Measurements from ENCODE around the gene GABARAP. TPM values are rescaled to one million over a fixed set of nuclear protein-coding genes. Genes with fewer than 3 reads are reported as not detected.
A peak's percentile ranks its signal among the peaks of the same experiment; 100 is the strongest.

GABARAP gene
- total and polyA plus RNA-seq, 2 of the 8 experiments (the other 6 are each of a cell fraction or from before 2014, with no cell fraction given): 252 to 581 TPM

GRCh38 chr17:7242717-7243452 is 636 bp upstream of the GABARAP start:
- H3K4me2 ChIP-seq (ENCODE audit: insufficient read depth in 1 of 2, low read depth in 2 of 2, low read length in 2 of 2): peak overlapping the region; percentile 92 to 93
- H3K27me3 ChIP-seq (replicated peaks in 1 of 4; ENCODE audit: control insufficient read depth in 3 of 4, extremely low read depth in 1 of 4, insufficient read depth in 3 of 4, low read length in 3 of 4): no peaks in the 10 kb centered on the region
- H2BK120ac ChIP-seq (replicated peaks; ENCODE audit: low read depth, low read length): peak overlapping the region; percentile 34
- peak overlapping the region; percentile 84 for H4K5ac ChIP-seq (ENCODE audit: insufficient read length, low read depth, low read length)
- no peak overlapping the region for H4K91ac ChIP-seq (replicated peaks; ENCODE audit: insufficient read length, low read length)
- H2BK15ac ChIP-seq (ENCODE audit: low read length): no peak overlapping the region
- H3K23me2 ChIP-seq (ENCODE audit: low read depth, low read length): peaks cover 18% of the 10 kb centered on the region
- ChIA-PET POLR2A (ENCODE audit: partially characterized antibody) (interaction anchor here (0.9 to 19.7 kb wide), 18 partner anchors 6 to 346 kb away, joined by 3 to 386 read pairs (median 8); partner anchors contain the start of genes ACADVL, CD68, CLDN7 and CTDNEP1), CTCF (ENCODE audit: partially characterized antibody) (interaction anchor here (0.8 to 4.1 kb wide), 6 partner anchors 22 to 107 kb away, joined by 3 to 27 read pairs (median 6); partner anchors contain the start of genes ACADVL and SLC2A4)
- peak overlapping the region; percentile 45 for H3K4ac ChIP-seq (replicated peaks; ENCODE audit: insufficient read length, low read depth, low read length)
- H4K8ac ChIP-seq (ENCODE audit: extremely low read depth, insufficient read depth, low read length): peak overlapping the region; percentile 39; the same call in 1 of the 2 replicates
- 4% methylated on average over 47 of the region's 49 CpGs; no CpG with 5 or more reads in 1 of the 2 experiments for WGBS, 2 experiments (ENCODE audit: extremely low coverage in 1 of 2, insufficient coverage in 1 of 2, insufficient read length in 1 of 2, insufficient replicate concordance in 2 of 2, low coverage in 1 of 2, low lambda C conversion rate in 2 of 2, missing lambda C conversion rate in 1 of 2)
- DNase-seq (ENCODE audit: low read depth in 1 of 2, low spot score in 2 of 2): peak in 1 of 2 experiments; percentile 96
- H2BK12ac ChIP-seq (ENCODE audit: low read depth, low read length): peak overlapping the region; percentile 62; the same call in 1 of the 2 replicates
- H3K9ac ChIP-seq (replicated peaks in 1 of 4; ENCODE audit: extremely low read depth in 1 of 4, low read depth in 3 of 4, low read length in 3 of 4): peak overlapping the region; percentile 11 to 98 (median 90)
- H3K36me3 ChIP-seq (ENCODE audit: control insufficient read depth in 2 of 4, insufficient read depth in 4 of 4, low read length in 3 of 4): peaks cover 9 to 39% (median 23%) of the 10 kb centered on the region in 4 experiments; a peak in 6 of 8 replicates
- peaks cover 4% of the 10 kb centered on the region; the same call in 1 of the 2 replicates for H3K79me1 ChIP-seq (ENCODE audit: low read depth, low read length)
- H3K56ac ChIP-seq (replicated peaks; ENCODE audit: insufficient read length, low read depth, low read length): peak overlapping the region; percentile 63
- no peak overlapping the region for H3K23ac ChIP-seq (ENCODE audit: insufficient read length)
- peak; percentile 65 for FAIRE-seq
- peak overlapping the region; percentile 45; the same call in 1 of the 2 replicates for H2AK5ac ChIP-seq (ENCODE audit: low read depth, low read length)
- no peak overlapping the region for H2BK20ac ChIP-seq (ENCODE audit: low read length)
- peaks cover 0 to 39% of the 10 kb centered on the region in 2 experiments; a peak in 2 of 4 replicates for H3K79me2 ChIP-seq (ENCODE audit: control insufficient read depth in 1 of 2, insufficient read depth in 2 of 2, low read length in 2 of 2)
- peak overlapping the region; percentile 98 for H3K18ac ChIP-seq (ENCODE audit: extremely low read depth, low read length)
- peak overlapping the region; percentile 92 for H2AFZ ChIP-seq (ENCODE audit: low read length)
- peaks cover 5 to 13% (median 6%) of the 10 kb centered on the region in 4 experiments; a peak in 6 of 7 replicates for H3K4me1 ChIP-seq (replicated peaks in 1 of 4; ENCODE audit: control insufficient read depth in 3 of 4, insufficient read depth in 4 of 4, low read length in 3 of 4)
- H3K4me3 ChIP-seq (ENCODE audit: extremely low read depth in 1 of 4, insufficient read depth in 2 of 4, low read depth in 3 of 4, low read length in 4 of 4): peak overlapping the region; percentile 73 to 90 (median 84)
- H3K14ac ChIP-seq (ENCODE audit: insufficient read length): no peak overlapping the region
- H2BK5ac ChIP-seq (ENCODE audit: low read depth, low read length): peak overlapping the region; percentile 99
- peaks cover 0 to 2% of the 10 kb centered on the region in 2 experiments for H4K20me1 ChIP-seq (replicated peaks in 1 of 2; ENCODE audit: control insufficient read depth in 1 of 2, insufficient read depth in 2 of 2, low read length in 2 of 2)
- H3K27ac ChIP-seq (ENCODE audit: low read depth, low read length): peak overlapping the region; percentile 94
- H3K9me3 ChIP-seq (ENCODE audit: insufficient read depth in 2 of 2, low read depth in 1 of 2, low read length in 1 of 2): no peaks in the 10 kb centered on the region
- TF ChIP-seq POU5F1 (IDR thresholded peaks at IDR 0.05; ENCODE audit: low read depth, low read length): peak; percentile 55; the same call in 1 of the 2 replicates
- no peak for TF ChIP-seq RAD21 (IDR thresholded peaks at IDR 0.05 in 1 of 2, conservative IDR thresholded peaks at IDR 0.05 in 1 of 2; ENCODE audit: low read depth in 2 of 2, low read length in 2 of 2)
- peak; percentile 81 for TF ChIP-seq KDM5A (IDR thresholded peaks at IDR 0.05; ENCODE audit: low read length)
- TF ChIP-seq EP300 (IDR thresholded peaks at IDR 0.05; ENCODE audit: borderline replicate concordance in 1 of 2, low read depth in 2 of 2, low read length in 2 of 2): peak in 1 of 2 experiments; percentile 86; a peak in 1 of 3 replicates
- peak; percentile 92 for TF ChIP-seq SAP30 (IDR thresholded peaks at IDR 0.05; ENCODE audit: insufficient read depth, insufficient replicate concordance, low read length)
- no peak for TF ChIP-seq TEAD4 (IDR thresholded peaks at IDR 0.05; ENCODE audit: low read depth, low read length)
- peak; percentile 83 for TF ChIP-seq MAX (IDR thresholded peaks at IDR 0.05)
- peak; percentile 99 for TF ChIP-seq USF2 (IDR thresholded peaks at IDR 0.05; ENCODE audit: low read length)
